BJ (cell line): ENCODE results near the gene PLN. TPM values are rescaled to one million over a fixed set of nuclear protein-coding genes. Genes with fewer than 3 reads are reported as not detected.
A peak's percentile ranks its signal among the peaks of the same experiment; 100 is the strongest.

ENCODE experiments used
- CTCF ChIA-PET: fragments of 350-600 bp; formaldehyde crosslinking; extraction: SDS; loops from one replicate; lab custom pipeline; 2021; ENCODE audit warnings: antibody characterized with exemption, inconsistent platforms; lab: Yijun Ruan, JAX
- POLR2A ChIA-PET: fragments of 300-600 bp; sonication (Branson Sonifier 250); formaldehyde crosslinking; extraction: SDS; loops from one replicate; lab custom pipeline; 2021; ENCODE audit warnings: antibody characterized with exemption; lab: Charles Lee
- DNase-seq: peaks from one replicate; pipeline ENCODE4 v3.0.0-alpha.2; 2011; ENCODE audit warnings: low read depth
- H3K27me3 ChIP-seq: 2 replicates; pipeline ENCODE4 v1.6.0; 2011; ENCODE audit warnings: low read length; ENCODE audit not compliant: control insufficient read depth, insufficient read depth
- H3K36me3 ChIP-seq: 2 replicates; pipeline ENCODE4 v1.5.1; 2011; ENCODE audit warnings: low read length; ENCODE audit not compliant: control insufficient read depth, insufficient read depth
- H3K4me3 ChIP-seq: 2 replicates; pipeline ENCODE4 v1.5.1; 2011; ENCODE audit warnings: low read depth, mild to moderate bottlenecking, control low read depth, low read length
- CTCF ChIP-seq: IDR thresholded peaks from 2 replicates; pipeline ENCODE4 v1.5.1; 2011; ENCODE audit warnings: low read depth, mild to moderate bottlenecking, control low read depth, inconsistent platforms, low read length, moderate library complexity; ENCODE audit not compliant: insufficient read depth
- polyA plus RNA-seq: library from polyadenylated mRNA; depleted of rRNA; stranded (reverse); fragments of >200 nt; gene quantifications from 2 replicates; pipeline ENCODE4 v1.2.3, GENCODE V29; 2011

The PLN gene
- polyA plus RNA-seq, 1 experiment = 0.05 TPM

GRCh38 chr6:118546880-118547218, 1.2 kb upstream of the PLN start:
- Histone ChIP-seq H3K36me3 (no peaks in the 10 kb centered on the region), H3K4me3 (no peak overlapping the region), H3K27me3 (no peaks in the 10 kb centered on the region)
- TF ChIP-seq CTCF = no peak
- ChIA-PET CTCF (interaction anchor here (0.5 to 1.4 kb wide), 2 partner anchors 262 to 270 kb away, joined by 3 to 5 read pairs; no protein-coding TSS in a partner anchor), POLR2A (no interaction called here)
- DNase-seq = no peak

GRCh38 chr6:118548613-118549012, 517 bp downstream of the PLN start:
- no peaks in the 10 kb centered on the region for H3K27me3 ChIP-seq
- CTCF ChIA-PET = no interaction called here
- TF ChIP-seq CTCF = no peak
- POLR2A ChIA-PET = no interaction called here
- DNase-seq = no peak
- H3K4me3 ChIP-seq = no peak overlapping the region
- H3K36me3 ChIP-seq = no peaks in the 10 kb centered on the region

- peak; percentile 62 for TF ChIP-seq CTCF
- ChIA-PET POLR2A (interaction anchor here (0.6 kb wide), 1 partner anchor 772 kb away, joined by 3 read pairs; no protein-coding TSS in a partner anchor), CTCF (interaction anchor here (0.7 to 1.1 kb wide), 8 partner anchors 10 to 268 kb away, joined by 3 to 9 read pairs (median 3); no protein-coding TSS in a partner anchor)
- Histone ChIP-seq H3K27me3 (no peaks in the 10 kb centered on the region), H3K4me3 (no peak overlapping the region), H3K36me3 (no peaks in the 10 kb centered on the region)
- DNase-seq = peak; percentile 27
Observed at GRCh38 chr6:118551063-118552053, 3.3 kb downstream of the PLN start.

- no peak for DNase-seq
- ChIA-PET CTCF (interaction anchor here (0.8 to 1.0 kb wide), 2 partner anchors 28 to 271 kb away, joined by 3 to 6 read pairs; no protein-coding TSS in a partner anchor), POLR2A (no interaction called here)
- Histone ChIP-seq H3K4me3 (no peak overlapping the region), H3K27me3 (no peaks in the 10 kb centered on the region), H3K36me3 (no peaks in the 10 kb centered on the region)
- no peak for TF ChIP-seq CTCF
Observed at GRCh38 chr6:118553132-118553531, 5.0 kb downstream of the PLN start.

- no peak for DNase-seq
- no peak overlapping the region for H3K4me3 ChIP-seq
- ChIA-PET POLR2A (no interaction called here), CTCF (interaction anchor here (1.0 kb wide), 1 partner anchor 11 kb away, joined by 3 read pairs; no protein-coding TSS in a partner anchor)
- H3K27me3 ChIP-seq = no peaks in the 10 kb centered on the region
- no peak for TF ChIP-seq CTCF
- no peaks in the 10 kb centered on the region for H3K36me3 ChIP-seq
Observed at GRCh38 chr6:118554698-118555097, 6.6 kb downstream of the PLN start.
